Neutrophil (primary cell): ENCODE results near the gene CCDC200.

Experiments
- H3K27ac ChIP-seq: fragments of 200-600 bp; sonication (generic); 2 replicates; pipeline ENCODE4 v1.5.1; 2016; ENCODE audit warnings: mild to moderate bottlenecking, moderate library complexity
- H3K27me3 ChIP-seq: fragments of 200-600 bp; sonication (generic); 2 replicates; pipeline ENCODE4 v1.6.0; 2016; ENCODE audit warnings: mild to moderate bottlenecking
- H3K36me3 ChIP-seq: fragments of 200-600 bp; sonication (generic); 2 replicates; pipeline ENCODE4 v1.5.1; 2017
- H3K4me1 ChIP-seq, 2 experiments: fragments of 200-600 bp in 1 of 2; sonication (generic) in 1 of 2; 1 replicate in 1 of 2; 2 replicates in 1 of 2; pipeline versions ENCODE4 v1.5.1 to v1.6.1; 2013 to 2016; ENCODE audit warnings: low read depth in 1 of 2, low read length in 1 of 2, mild to moderate bottlenecking in 1 of 2, moderate library complexity in 1 of 2; ENCODE audit not compliant: control insufficient read depth in 1 of 2, insufficient read depth in 1 of 2
- H3K4me3 ChIP-seq, 2 experiments: fragments of 200-600 bp in 1 of 2; sonication (generic) in 1 of 2; 1 replicate in 1 of 2; 2 replicates in 1 of 2; pipeline ENCODE4 v1.5.1; 2013 to 2016; ENCODE audit warnings: low read depth in 1 of 2, low read length in 1 of 2, mild to moderate bottlenecking in 1 of 2, moderate library complexity in 1 of 2
- H3K9me3 ChIP-seq: fragments of 200-600 bp; sonication (generic); 2 replicates; pipeline ENCODE4 v1.5.1; 2016
- CTCF ChIP-seq: fragments of 200-600 bp; sonication (generic); IDR thresholded peaks from 2 replicates; pipeline ENCODE4 v1.5.1; 2016; ENCODE audit warnings: antibody characterized with exemption

CCDC200 gene

DNA sequence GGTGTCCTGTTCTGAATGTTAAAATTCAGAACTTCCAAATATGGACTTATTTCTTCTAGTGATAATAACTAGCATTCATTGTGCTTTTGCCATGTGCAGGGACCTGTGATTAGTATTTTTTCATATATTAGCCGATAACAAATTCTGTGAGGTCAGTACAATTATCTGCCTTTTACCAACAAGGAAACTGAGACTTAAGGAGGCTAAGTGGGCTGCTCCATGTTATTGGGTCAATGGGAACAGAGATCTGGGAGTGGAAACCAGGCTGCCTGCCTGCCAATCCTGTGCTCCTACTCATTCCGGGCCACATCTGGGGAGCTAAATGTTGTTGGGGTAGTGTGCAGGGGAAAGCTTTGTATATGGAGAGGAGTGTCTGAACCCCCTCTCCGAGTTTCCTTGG, 13.1 kb downstream of the CCDC200 start:
- H3K27me3 ChIP-seq: no peaks in the 10 kb centered on the region
- peaks cover 72% of the 10 kb centered on the region for H3K36me3 ChIP-seq
- TF ChIP-seq CTCF: no peak
- no peaks in the 10 kb centered on the region for H3K9me3 ChIP-seq
- no peak overlapping the region for H3K4me3 ChIP-seq
- no peak overlapping the region for H3K27ac ChIP-seq
- peaks cover 29 to 33% of the 10 kb centered on the region in 2 experiments for H3K4me1 ChIP-seq

- no peak for TF ChIP-seq CTCF
- no peaks in the 10 kb centered on the region for H3K27me3 ChIP-seq
- peaks cover 84% of the 10 kb centered on the region for H3K36me3 ChIP-seq
- peak overlapping the region; percentile 69 for H3K27ac ChIP-seq
- peaks cover 25 to 26% of the 10 kb centered on the region in 2 experiments for H3K4me1 ChIP-seq
- H3K9me3 ChIP-seq: no peaks in the 10 kb centered on the region
- H3K4me3 ChIP-seq: no peak overlapping the region
Observed at GRCh38 chr17:43213545-43213944, 14.9 kb downstream of the CCDC200 start.

- Histone ChIP-seq H3K4me3 (no peak overlapping the region), H3K27ac (peak overlapping the region; percentile 69)
Observed at GRCh38 chr17:43212641-43213490, 15.6 kb downstream of the CCDC200 start.

DNA sequence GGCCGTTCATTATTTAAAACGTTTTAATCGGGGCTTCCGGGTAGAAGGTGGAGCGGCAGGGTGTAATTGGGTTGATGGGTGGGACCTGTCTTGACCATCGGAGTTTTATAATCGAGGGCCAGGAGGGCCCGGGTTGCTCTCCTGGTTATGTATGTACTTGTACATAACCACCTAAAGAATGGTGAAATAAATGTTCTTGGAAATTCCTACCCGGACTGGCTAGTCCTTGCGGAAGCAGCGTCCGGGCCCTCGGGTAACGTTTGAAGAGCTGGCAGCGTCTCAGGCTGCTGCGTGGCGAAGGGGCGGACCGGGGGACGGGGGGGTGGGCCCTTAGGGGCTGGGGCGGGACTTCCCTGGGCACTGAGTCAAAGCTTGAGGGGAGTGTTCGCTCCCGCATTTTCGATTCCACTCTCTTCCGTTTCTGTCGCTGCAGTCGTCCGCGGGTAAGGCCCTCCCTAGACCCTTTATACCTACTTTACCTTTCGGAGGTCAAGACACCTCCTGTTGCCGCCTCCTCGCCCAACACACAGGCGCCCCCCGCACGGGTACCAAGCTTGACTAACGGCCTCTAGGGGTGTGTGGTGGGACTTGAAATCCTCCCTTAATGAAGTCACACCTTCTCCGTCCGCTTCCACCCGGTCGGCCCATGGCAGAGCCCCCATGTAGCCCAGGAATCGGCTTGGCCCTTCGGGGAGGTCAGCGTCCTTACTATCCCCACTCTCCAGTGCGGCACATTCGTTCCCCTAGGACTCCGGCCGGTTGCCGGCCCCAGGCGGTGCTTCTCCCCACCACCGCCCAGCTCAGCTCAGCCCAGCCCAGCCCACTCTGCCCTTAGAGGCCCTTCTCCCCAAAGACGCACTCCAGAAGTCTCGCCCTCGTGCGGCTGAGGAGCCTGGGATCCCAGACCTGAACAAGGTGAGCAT, 16.7 kb downstream of the CCDC200 start, which contains the start of gene TMEM106A:
TSS of gene TMEM106A (plus strand) at position 396 of the 923 bp plus-strand sequence. CDS start 1,167 bp downstream, outside the sequence.
- Histone ChIP-seq H3K4me1 (peaks cover 25 to 26% of the 10 kb centered on the region in 2 experiments), H3K9me3 (no peaks in the 10 kb centered on the region), H3K27ac (peak within 1 kb of the TSS; percentile 69), H3K36me3 (peaks cover 84% of the 10 kb centered on the region), H3K27me3 (no peaks in the 10 kb centered on the region), H3K4me3 (peak within 1 kb of the TSS; percentile 22 to 47)
- no peak for TF ChIP-seq CTCF

More at GRCh38 chr17:43212641-43213490, 15.6 kb downstream of the CCDC200 start:
- no peaks in the 10 kb centered on the region for H3K27me3 ChIP-seq
- H3K9me3 ChIP-seq: no peaks in the 10 kb centered on the region
- no peak for TF ChIP-seq CTCF
- H3K4me1 ChIP-seq: peaks cover 25 to 26% of the 10 kb centered on the region in 2 experiments
- peaks cover 84% of the 10 kb centered on the region for H3K36me3 ChIP-seq

- H3K36me3 ChIP-seq: peaks cover 84% of the 10 kb centered on the region
- no peaks in the 10 kb centered on the region for H3K9me3 ChIP-seq
- H3K27ac ChIP-seq: no peak overlapping the region
- H3K4me1 ChIP-seq: peaks cover 25 to 26% of the 10 kb centered on the region in 2 experiments
- no peak for TF ChIP-seq CTCF
- H3K4me3 ChIP-seq: peak overlapping the region in 1 of 2 experiments; percentile 22
- H3K27me3 ChIP-seq: no peaks in the 10 kb centered on the region
Observed at GRCh38 chr17:43211123-43211479, 17.3 kb downstream of the CCDC200 start.
